AG04450 (cell line): ENCODE results near the gene MISP3. TPM values are rescaled to one million over a fixed set of nuclear protein-coding genes. Genes with fewer than 3 reads are reported as not detected.

Source experiments
- CTCF ChIA-PET: fragments of 300-600, 350-600 bp; formaldehyde crosslinking; extraction: SDS; loops from one replicate; lab custom pipeline; 2022; ENCODE audit warnings: antibody characterized with exemption, inconsistent platforms; lab: Charles Lee
- POLR2A ChIA-PET: fragments of 350-600 bp; formaldehyde crosslinking; extraction: SDS; loops from one replicate; lab custom pipeline; 2021; ENCODE audit warnings: antibody characterized with exemption, inconsistent platforms; lab: Yijun Ruan, JAX
- DNase-seq: peaks from one replicate; pipeline ENCODE4 v3.0.0-alpha.2; 2011; ENCODE audit warnings: low read depth, low spot score
- H3K27ac ChIP-seq: one replicate; pipeline ENCODE4 v1.5.1; 2012; ENCODE audit warnings: low read depth, low read length, control low read depth
- H3K27me3 ChIP-seq: one replicate; pipeline ENCODE4 v1.6.0; 2012; ENCODE audit warnings: low read length; ENCODE audit not compliant: control insufficient read depth, insufficient read depth
- H3K4me3 ChIP-seq: 2 replicates; pipeline ENCODE4 v1.5.1; 2011; ENCODE audit warnings: mild to moderate bottlenecking, low read depth, low read length, control low read depth
- H3K9me3 ChIP-seq: 2 replicates; pipeline ENCODE4 v1.5.1; 2012; ENCODE audit warnings: low read length; ENCODE audit not compliant: control insufficient read depth, insufficient read depth
- CTCF ChIP-seq: IDR thresholded peaks from 2 replicates; pipeline ENCODE4 v1.5.1; 2011; ENCODE audit warnings: low read depth, low read length, control low read depth, inconsistent platforms
- polyA plus RNA-seq: library from polyadenylated mRNA; depleted of rRNA; stranded (reverse); fragments of >200 nt; gene quantifications from 2 replicates; pipeline ENCODE4 v1.2.3, GENCODE V29; 2011

The MISP3 gene
- polyA plus RNA-seq, 1 experiment = 0.27 TPM

- Histone ChIP-seq H3K9me3 (no peaks in the 10 kb centered on the region; the same call in 1 of the 2 replicates), H3K27ac (no peak overlapping the region), H3K4me3 (no peak overlapping the region), H3K27me3 (no peaks in the 10 kb centered on the region)
- POLR2A ChIA-PET = no interaction called here
- TF ChIP-seq CTCF = peak; percentile 49
- CTCF ChIA-PET = interaction anchor here (0.6 to 3.0 kb wide), 8 partner anchors 11 to 279 kb away, joined by 3 to 18 read pairs (median 4); partner anchors contain the start of genes ASF1B and MISP3
- DNase-seq = no peak
These were observed 42.3 kb downstream of the MISP3 start for GRCh38 chr19:14114854-14115253.

- no peak for DNase-seq
- CTCF ChIA-PET = interaction anchor here (1.0 to 3.0 kb wide), 5 partner anchors 21 to 235 kb away, joined by 3 to 18 read pairs (median 4); partner anchors contain the start of genes ASF1B and MISP3
- Histone ChIP-seq H3K27me3 (no peaks in the 10 kb centered on the region), H3K9me3 (no peaks in the 10 kb centered on the region; the same call in 1 of the 2 replicates), H3K27ac (no peak overlapping the region), H3K4me3 (no peak overlapping the region)
- POLR2A ChIA-PET = no interaction called here
- TF ChIP-seq CTCF = no peak
These were observed 43.2 kb downstream of the MISP3 start for GRCh38 chr19:14115756-14116155.

GRCh38 chr19:14116525-14116917 lies 43.9 kb downstream of the MISP3 start:
- POLR2A ChIA-PET = no interaction called here
- DNase-seq = no peak
- no peak for TF ChIP-seq CTCF
- no peaks in the 10 kb centered on the region for H3K27me3 ChIP-seq
- H3K4me3 ChIP-seq = peak overlapping the region; percentile 81
- no peak overlapping the region for H3K27ac ChIP-seq
- no peaks in the 10 kb centered on the region; the same call in 1 of the 2 replicates for H3K9me3 ChIP-seq
- CTCF ChIA-PET = interaction anchor here (1.5 to 3.0 kb wide), 3 partner anchors 20 to 44 kb away, joined by 3 to 18 read pairs (median 5); partner anchors contain the start of genes ASF1B and MISP3

GRCh38 chr19:14116918-14117578 lies 44.5 kb downstream of the MISP3 start:
- Histone ChIP-seq H3K27me3 (no peaks in the 10 kb centered on the region), H3K9me3 (no peaks in the 10 kb centered on the region; the same call in 1 of the 2 replicates), H3K27ac (no peak overlapping the region), H3K4me3 (peak overlapping the region; percentile 81)
- ChIA-PET CTCF (interaction anchor here (0.7 kb wide), 1 partner anchor 18 kb away, joined by 4 read pairs; no protein-coding TSS in a partner anchor), POLR2A (interaction anchor here (1.0 to 1.2 kb wide), 3 partner anchors 13 to 36 kb away, joined by 3 to 6 read pairs (median 5); partner anchors contain the start of gene ASF1B)
- DNase-seq = no peak
- TF ChIP-seq CTCF = no peak
